ENCODE results near the gene CAMSAP2. TPM values are rescaled to one million over a fixed set of nuclear protein-coding genes. Genes with fewer than 3 reads are reported as not detected.
A peak's percentile ranks its signal among the peaks of the same experiment; 100 is the strongest.
"Not testable (repeated sequence)": the region's sequence is repeated elsewhere in the genome, so short reads cannot be mapped to it uniquely, and the experiment has no call there.

Gene CAMSAP2
- total RNA-seq, 1 donor from 2014 or later, result 47.9 TPM

- Mint-ChIP-seq H3K36me3 (peaks cover 32% of the 10 kb centered on the region), H3K9me3 (no peaks in the 10 kb centered on the region), H3K4me1 (no peaks in the 10 kb centered on the region), H3K27ac (no peak overlapping the region), H3K27me3 (ENCODE audit: low read depth) (no peaks in the 10 kb centered on the region), H3K4me3 (no peak overlapping the region)
- DNase-seq (ENCODE audit: low spot score in 2 of 2, unreplicated experiment in 2 of 2), result no peak
- no peak for TF ChIP-seq CTCF (IDR thresholded peaks at IDR 0.05; ENCODE audit: unreplicated experiment)
Observed at GRCh38 chr1:200811704-200812103, 73.0 kb downstream of the CAMSAP2 start.

DNA sequence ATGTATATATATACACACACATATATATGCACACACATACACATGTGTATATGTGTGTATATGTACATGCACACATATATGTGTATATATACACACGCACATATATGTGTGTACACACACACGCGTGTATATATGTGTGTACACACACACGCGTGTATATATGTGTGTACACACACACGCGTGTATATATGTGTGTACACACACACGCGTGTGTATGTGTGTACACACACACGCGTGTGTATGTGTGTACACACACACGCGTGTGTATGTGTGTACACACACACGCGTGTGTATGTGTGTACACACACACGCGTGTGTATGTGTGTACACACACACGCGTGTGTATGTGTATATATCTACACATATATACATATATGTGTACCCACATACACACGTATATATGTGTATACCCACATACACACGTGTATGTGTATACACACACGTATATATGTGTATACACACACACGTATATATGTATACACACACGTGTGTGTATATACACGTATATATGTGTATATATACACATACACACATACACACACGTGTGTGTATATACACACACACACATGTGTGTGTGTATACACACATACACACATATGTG is 78.0 kb downstream of the CAMSAP2 start:
- not testable (repeated sequence) for H3K9me3 Mint-ChIP-seq; DNase-seq (ENCODE audit: low spot score in 2 of 2, unreplicated experiment in 2 of 2); H3K4me1 Mint-ChIP-seq; H3K27me3 Mint-ChIP-seq (ENCODE audit: low read depth); H3K36me3 Mint-ChIP-seq; H3K27ac Mint-ChIP-seq; H3K4me3 Mint-ChIP-seq

DNA sequence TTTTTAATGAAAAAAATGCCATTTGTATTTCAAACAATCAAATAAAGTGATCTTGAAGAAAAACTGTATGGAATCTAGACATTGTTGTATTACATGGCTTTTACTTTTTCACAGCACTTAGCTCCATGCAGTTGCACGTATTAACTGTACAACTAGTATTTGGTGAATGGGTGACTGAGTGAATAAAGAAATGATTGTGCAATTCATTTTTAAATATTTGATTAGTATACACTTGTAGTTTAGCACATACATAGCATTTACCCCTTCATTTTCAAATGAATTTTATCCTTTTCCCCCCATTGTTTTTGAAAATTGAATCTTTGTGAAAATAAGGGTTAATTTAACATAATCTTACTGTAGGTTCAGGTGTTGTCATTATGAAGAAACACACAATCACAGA is 79.6 kb downstream of the CAMSAP2 start:
- no peak for DNase-seq (ENCODE audit: low spot score in 2 of 2, unreplicated experiment in 2 of 2)
- Mint-ChIP-seq H3K36me3 (peaks cover 9% of the 10 kb centered on the region), H3K27ac (no peak overlapping the region), H3K4me1 (peaks cover under 1% of the 10 kb centered on the region), H3K9me3 (no peaks in the 10 kb centered on the region), H3K27me3 (ENCODE audit: low read depth) (no peaks in the 10 kb centered on the region), H3K4me3 (no peak overlapping the region)
- TF ChIP-seq CTCF (IDR thresholded peaks at IDR 0.05; ENCODE audit: unreplicated experiment), result no peak

- Mint-ChIP-seq H3K9me3 (no peaks in the 10 kb centered on the region), H3K27ac (no peak overlapping the region), H3K36me3 (peaks cover 15% of the 10 kb centered on the region), H3K27me3 (ENCODE audit: low read depth) (no peaks in the 10 kb centered on the region), H3K4me3 (no peak overlapping the region), H3K4me1 (peaks cover 2% of the 10 kb centered on the region)
- TF ChIP-seq CTCF (IDR thresholded peaks at IDR 0.05; ENCODE audit: unreplicated experiment), result no peak
- DNase-seq (ENCODE audit: low spot score in 2 of 2, unreplicated experiment in 2 of 2), result no peak
Observed at GRCh38 chr1:200819726-200820125, 81.0 kb downstream of the CAMSAP2 start.

GRCh38 chr1:200831091-200831490 is 92.4 kb downstream of the CAMSAP2 start:
- peaks cover 16% of the 10 kb centered on the region for H3K4me1 Mint-ChIP-seq
- no peak for DNase-seq (ENCODE audit: low spot score in 2 of 2, unreplicated experiment in 2 of 2)
- no peak for TF ChIP-seq CTCF (IDR thresholded peaks at IDR 0.05; ENCODE audit: unreplicated experiment)
- H3K27ac Mint-ChIP-seq, result peak overlapping the region; percentile 41
- no peak overlapping the region for H3K4me3 Mint-ChIP-seq
- H3K9me3 Mint-ChIP-seq, result peaks cover under 1% of the 10 kb centered on the region
- H3K36me3 Mint-ChIP-seq, result peaks cover 9% of the 10 kb centered on the region
- no peaks in the 10 kb centered on the region for H3K27me3 Mint-ChIP-seq (ENCODE audit: low read depth)

DNA sequence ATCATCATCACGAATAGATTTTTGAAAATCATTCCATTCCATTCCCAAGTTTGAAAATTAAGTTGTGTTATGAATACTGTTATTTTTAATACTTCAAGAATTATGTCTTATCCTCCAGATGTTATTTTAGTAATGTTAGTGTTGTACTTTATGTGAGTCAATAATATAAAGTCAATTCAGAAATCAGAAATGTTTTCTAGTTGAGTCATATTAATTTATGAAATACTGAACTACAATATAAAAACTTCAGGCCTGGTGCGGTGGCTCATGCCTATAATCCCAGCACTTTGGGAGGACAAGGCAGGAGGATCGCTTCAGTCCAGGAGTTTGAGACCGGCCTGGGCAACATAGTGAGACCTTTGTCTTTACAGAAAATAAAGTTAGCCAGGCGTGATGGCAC is 95.7 kb downstream of the CAMSAP2 start:
- Mint-ChIP-seq H3K9me3 (peaks cover 9% of the 10 kb centered on the region), H3K27ac (no peak overlapping the region), H3K36me3 (peaks cover 23% of the 10 kb centered on the region), H3K4me3 (no peak overlapping the region), H3K27me3 (ENCODE audit: low read depth) (no peaks in the 10 kb centered on the region), H3K4me1 (peaks cover 15% of the 10 kb centered on the region)
- no peak for TF ChIP-seq CTCF (IDR thresholded peaks at IDR 0.05; ENCODE audit: unreplicated experiment)
- DNase-seq (ENCODE audit: low spot score in 2 of 2, unreplicated experiment in 2 of 2), result no peak
